Neural crest cell (in vitro differentiated cells): Measurements from ENCODE around the gene RNF11. TPM values are rescaled to one million over a fixed set of nuclear protein-coding genes. Genes with fewer than 3 reads are reported as not detected.
"Not testable (repeated sequence)": the region's sequence is repeated elsewhere in the genome, so short reads cannot be mapped to it uniquely, and the experiment has no call there.

ENCODE experiments used
- DNase-seq: peaks from one replicate; pipeline ENCODE4 v3.0.0; 2021; ENCODE audit warnings: low read depth, mixed read lengths, low spot score
- H3K27ac Mint-ChIP-seq: one replicate; pipeline ENCODE4 v1.8.0; 2021; ENCODE audit warnings: mild to moderate bottlenecking, mixed read lengths; ENCODE audit not compliant: unreplicated experiment
- H3K27me3 Mint-ChIP-seq: 2 replicates; pipeline ENCODE4 v1.8.0; 2021; ENCODE audit warnings: low read depth, mild to moderate bottlenecking, mixed read lengths
- H3K36me3 Mint-ChIP-seq: 2 replicates; pipeline ENCODE4 v1.8.0; 2021; ENCODE audit warnings: low read depth, mild to moderate bottlenecking, mixed read lengths
- H3K4me1 Mint-ChIP-seq: 2 replicates; pipeline ENCODE4 v1.8.0; 2021; ENCODE audit warnings: mixed read lengths
- H3K4me3 Mint-ChIP-seq: one replicate; pipeline ENCODE4 v1.8.0; 2021; ENCODE audit warnings: mild to moderate bottlenecking, mixed read lengths
- H3K9me3 Mint-ChIP-seq: 2 replicates; pipeline ENCODE4 v1.8.0; 2021; ENCODE audit warnings: mixed read lengths
- CTCF ChIP-seq: fragments of 200-600 bp; sonication (generic); conservative IDR thresholded peaks from 2 replicates; pipeline ENCODE4 v1.5.0; 2021; ENCODE audit warnings: antibody characterized with exemption, mild to moderate bottlenecking
- total RNA-seq: library from RNA; stranded (reverse); gene quantifications from 2 replicates; pipeline ENCODE4 v1.2.1, GENCODE V29; 2021

Gene RNF11
- total RNA-seq, 1 donor from 2014 or later, result 45.2 TPM

- peaks cover 9% of the 10 kb centered on the region for H3K4me1 Mint-ChIP-seq
- no peaks in the 10 kb centered on the region for H3K36me3 Mint-ChIP-seq
- no peak overlapping the region for H3K4me3 Mint-ChIP-seq
- H3K9me3 Mint-ChIP-seq, result no peaks in the 10 kb centered on the region
- no peak overlapping the region for H3K27ac Mint-ChIP-seq
- TF ChIP-seq CTCF, result no peak
- DNase-seq, result no peak
- H3K27me3 Mint-ChIP-seq, result no peaks in the 10 kb centered on the region
Measured at GRCh38 chr1:51247022-51247421, 10.9 kb downstream of the RNF11 start.

DNA sequence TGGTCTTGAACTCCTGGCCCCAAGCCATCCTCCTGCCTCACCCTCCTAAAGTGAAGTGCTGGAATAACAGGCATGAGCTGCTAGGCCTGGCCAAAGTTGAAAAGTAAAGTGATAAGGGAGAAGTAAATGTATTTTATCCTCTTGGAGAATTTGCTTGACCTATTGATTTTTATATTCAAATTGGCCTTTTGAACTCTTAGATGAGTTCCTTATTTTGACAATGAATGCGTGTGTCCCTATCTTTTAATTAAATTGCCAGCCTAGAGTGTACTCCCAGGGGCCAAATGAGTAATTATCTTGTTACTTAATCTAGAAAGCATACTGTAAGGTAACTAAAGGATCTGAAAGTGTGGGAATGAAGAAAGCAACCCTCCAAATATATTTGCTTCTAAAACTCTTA is 11.4 kb downstream of the RNF11 start:
- H3K27ac Mint-ChIP-seq, result no peak overlapping the region
- H3K9me3 Mint-ChIP-seq, result no peaks in the 10 kb centered on the region
- no peak overlapping the region for H3K4me3 Mint-ChIP-seq
- no peaks in the 10 kb centered on the region for H3K27me3 Mint-ChIP-seq
- peaks cover 9% of the 10 kb centered on the region for H3K4me1 Mint-ChIP-seq
- no peak for TF ChIP-seq CTCF
- no peak for DNase-seq
- no peaks in the 10 kb centered on the region for H3K36me3 Mint-ChIP-seq

- no peaks in the 10 kb centered on the region for H3K27me3 Mint-ChIP-seq
- no peaks in the 10 kb centered on the region for H3K36me3 Mint-ChIP-seq
- no peaks in the 10 kb centered on the region for H3K4me1 Mint-ChIP-seq
- H3K27ac Mint-ChIP-seq, result no peak overlapping the region
- TF ChIP-seq CTCF, result no peak
- no peak for DNase-seq
- no peaks in the 10 kb centered on the region for H3K9me3 Mint-ChIP-seq
- H3K4me3 Mint-ChIP-seq, result no peak overlapping the region
Measured at GRCh38 chr1:51249445-51249844, 13.4 kb downstream of the RNF11 start.

DNA sequence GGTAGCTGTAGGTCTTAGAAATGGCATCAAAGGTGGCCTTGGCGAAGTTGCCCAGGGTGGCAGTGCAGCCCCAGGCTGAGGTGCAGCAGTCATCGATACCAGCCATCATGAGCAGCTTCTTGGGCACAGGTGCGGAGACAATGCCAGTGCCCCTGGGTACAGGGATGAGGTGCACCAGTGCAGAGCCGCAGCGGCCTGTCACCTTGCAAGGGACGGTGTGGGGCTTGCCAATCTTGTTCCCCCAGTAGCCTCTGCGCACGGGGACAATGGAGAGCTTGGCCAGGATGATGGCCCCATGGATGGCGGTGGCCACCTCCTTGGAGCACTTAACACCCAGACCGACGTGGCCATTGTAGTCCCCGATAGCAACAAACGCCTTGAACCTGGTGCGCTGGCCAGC is 14.7 kb downstream of the RNF11 start:
- not testable (repeated sequence) for DNase-seq, H3K4me3 Mint-ChIP-seq, H3K36me3 Mint-ChIP-seq, H3K9me3 Mint-ChIP-seq, H3K4me1 Mint-ChIP-seq, H3K27ac Mint-ChIP-seq, H3K27me3 Mint-ChIP-seq

DNA sequence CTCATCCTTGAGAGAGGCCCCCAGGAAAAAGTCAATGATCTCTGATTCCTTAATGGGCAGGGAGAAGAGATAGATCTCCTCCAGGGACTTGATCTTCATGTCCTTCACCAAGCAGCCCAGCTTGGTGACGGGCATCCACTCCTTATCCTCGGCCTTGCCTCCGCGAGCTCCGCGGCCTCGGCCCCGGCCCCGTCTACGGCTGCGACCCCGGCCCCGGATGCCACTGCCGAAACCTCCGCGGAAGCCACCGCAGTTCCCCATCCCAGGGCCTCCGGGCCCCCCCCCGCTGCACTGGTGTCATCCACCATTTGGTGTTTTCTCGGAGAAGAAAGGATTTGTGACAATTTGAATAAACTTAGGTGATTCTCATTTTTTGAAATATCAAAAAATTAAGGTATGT is 15.1 kb downstream of the RNF11 start:
- H3K36me3 Mint-ChIP-seq, H3K9me3 Mint-ChIP-seq, H3K4me3 Mint-ChIP-seq, H3K27ac Mint-ChIP-seq, DNase-seq, H3K27me3 Mint-ChIP-seq, H3K4me1 Mint-ChIP-seq: not testable (repeated sequence)

- Mint-ChIP-seq H3K27me3 (no peaks in the 10 kb centered on the region), H3K4me3 (no peak overlapping the region), H3K4me1 (no peaks in the 10 kb centered on the region), H3K27ac (no peak overlapping the region), H3K9me3 (no peaks in the 10 kb centered on the region), H3K36me3 (no peaks in the 10 kb centered on the region)
- DNase-seq, result no peak
- TF ChIP-seq CTCF, result no peak
Measured at GRCh38 chr1:51252366-51252765, 16.3 kb downstream of the RNF11 start.

- TF ChIP-seq CTCF, result no peak
- Mint-ChIP-seq H3K27me3 (no peaks in the 10 kb centered on the region), H3K9me3 (no peaks in the 10 kb centered on the region), H3K27ac (no peak overlapping the region), H3K4me1 (peaks cover 8% of the 10 kb centered on the region), H3K36me3 (no peaks in the 10 kb centered on the region), H3K4me3 (no peak overlapping the region)
- no peak for DNase-seq
Measured at GRCh38 chr1:51253691-51254090, 17.6 kb downstream of the RNF11 start.
